KMS-11 (cell line): Measurements from ENCODE around the gene GALP.
"Not testable (repeated sequence)": the region's sequence is repeated elsewhere in the genome, so short reads cannot be mapped to it uniquely, and the experiment has no call there.

ENCODE experiments used
- H2AFZ ChIP-seq: fragments of 200-600 bp; sonication (generic); 2 replicates; pipeline ENCODE4 v1.6.1; 2016; ENCODE audit warnings: antibody characterized with exemption, mixed run types, low read depth
- H3K27ac ChIP-seq: fragments of 200-600 bp; sonication (generic); 2 replicates; pipeline ENCODE4 v1.6.1; 2016; ENCODE audit warnings: mild to moderate bottlenecking, mixed run types
- H3K27me3 ChIP-seq: fragments of 200-600 bp; sonication (generic); 2 replicates; pipeline ENCODE4 v1.6.1; 2017; ENCODE audit warnings: mild to moderate bottlenecking, low read depth, mixed run types, moderate library complexity; ENCODE audit not compliant: insufficient read depth
- H3K36me3 ChIP-seq: fragments of 200-600 bp; sonication (generic); 2 replicates; pipeline ENCODE4 v1.6.1; 2017; ENCODE audit warnings: mild to moderate bottlenecking, mixed run types; ENCODE audit not compliant: insufficient read depth
- H3K4me1 ChIP-seq: fragments of 200-600 bp; sonication (generic); 2 replicates; pipeline ENCODE4 v1.6.1; 2016; ENCODE audit warnings: mild to moderate bottlenecking, low read depth, mixed run types; ENCODE audit not compliant: poor library complexity, severe bottlenecking
- H3K4me2 ChIP-seq: fragments of 200-600 bp; sonication (generic); 2 replicates; pipeline ENCODE4 v1.7.0; 2016; ENCODE audit warnings: mild to moderate bottlenecking, mixed run types
- H3K4me3 ChIP-seq: fragments of 200-600 bp; sonication (generic); IDR thresholded peaks from 2 replicates; pipeline ENCODE4 v1.6.1; 2017; ENCODE audit warnings: low read depth, low read length, mixed read lengths; ENCODE audit not compliant: insufficient read depth
- H3K79me2 ChIP-seq: fragments of 200-600 bp; sonication (generic); 2 replicates; pipeline ENCODE4 v1.6.1; 2016; ENCODE audit warnings: low read depth, mixed run types; ENCODE audit not compliant: insufficient read depth
- H3K9ac ChIP-seq: fragments of 200-600 bp; sonication (generic); 2 replicates; pipeline ENCODE4 v1.6.1; 2016; ENCODE audit warnings: mild to moderate bottlenecking, mixed run types
- H4K20me1 ChIP-seq: fragments of 200-600 bp; sonication (generic); 2 replicates; pipeline ENCODE4 v1.6.1; 2016; ENCODE audit warnings: mild to moderate bottlenecking, mixed run types; ENCODE audit not compliant: insufficient read depth
- TF ChIP-seq, protein P1 (sequence below): fragments of 200-600 bp; sonication (generic); conservative IDR thresholded peaks from 2 replicates; pipeline ENCODE4 v1.6.1; 2017; ENCODE audit warnings: low read depth, mild to moderate bottlenecking, antibody characterized with exemption, low read length, moderate library complexity, mixed read lengths

GALP gene

DNA sequence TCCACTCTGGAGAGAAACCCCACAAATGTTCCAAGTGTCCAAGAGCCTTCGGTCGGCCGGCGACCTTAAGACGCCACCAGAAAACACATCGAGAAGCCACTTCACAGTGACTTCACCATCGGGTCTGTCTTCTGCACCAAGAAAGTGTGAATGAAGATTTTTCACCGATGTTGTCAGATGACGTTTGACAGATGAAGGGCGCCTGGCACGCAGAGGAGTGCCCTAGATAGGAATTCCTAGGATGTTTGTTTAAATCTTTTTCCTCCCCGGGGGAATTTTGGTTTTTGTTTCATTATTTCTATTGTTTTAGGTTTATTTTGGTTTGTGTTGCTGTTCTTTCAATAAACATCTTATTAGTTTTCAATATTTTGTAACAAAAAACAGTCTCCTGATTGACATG is 33.3 kb downstream of the GALP start:
- H3K27me3 ChIP-seq, result no peaks in the 10 kb centered on the region
- no peaks in the 10 kb centered on the region for H4K20me1 ChIP-seq
- H3K4me1 ChIP-seq, result no peaks in the 10 kb centered on the region
- H3K79me2 ChIP-seq, result no peaks in the 10 kb centered on the region
- H3K36me3 ChIP-seq, result no peaks in the 10 kb centered on the region
- H3K4me2 ChIP-seq, result no peak overlapping the region
- H2AFZ ChIP-seq, result no peak overlapping the region
- H3K4me3 ChIP-seq, result no peak overlapping the region
- H3K27ac ChIP-seq, result no peak overlapping the region
- TF ChIP-seq, protein P1, sequence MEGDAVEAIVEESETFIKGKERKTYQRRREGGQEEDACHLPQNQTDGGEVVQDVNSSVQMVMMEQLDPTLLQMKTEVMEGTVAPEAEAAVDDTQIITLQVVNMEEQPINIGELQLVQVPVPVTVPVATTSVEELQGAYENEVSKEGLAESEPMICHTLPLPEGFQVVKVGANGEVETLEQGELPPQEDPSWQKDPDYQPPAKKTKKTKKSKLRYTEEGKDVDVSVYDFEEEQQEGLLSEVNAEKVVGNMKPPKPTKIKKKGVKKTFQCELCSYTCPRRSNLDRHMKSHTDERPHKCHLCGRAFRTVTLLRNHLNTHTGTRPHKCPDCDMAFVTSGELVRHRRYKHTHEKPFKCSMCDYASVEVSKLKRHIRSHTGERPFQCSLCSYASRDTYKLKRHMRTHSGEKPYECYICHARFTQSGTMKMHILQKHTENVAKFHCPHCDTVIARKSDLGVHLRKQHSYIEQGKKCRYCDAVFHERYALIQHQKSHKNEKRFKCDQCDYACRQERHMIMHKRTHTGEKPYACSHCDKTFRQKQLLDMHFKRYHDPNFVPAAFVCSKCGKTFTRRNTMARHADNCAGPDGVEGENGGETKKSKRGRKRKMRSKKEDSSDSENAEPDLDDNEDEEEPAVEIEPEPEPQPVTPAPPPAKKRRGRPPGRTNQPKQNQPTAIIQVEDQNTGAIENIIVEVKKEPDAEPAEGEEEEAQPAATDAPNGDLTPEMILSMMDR, result no peak
- no peak overlapping the region for H3K9ac ChIP-seq

GRCh38 chr19:56210036-56210435 is 34.2 kb downstream of the GALP start:
- H3K4me2 ChIP-seq, H3K36me3 ChIP-seq, H3K4me1 ChIP-seq, H3K27ac ChIP-seq, H3K4me3 ChIP-seq, H3K9ac ChIP-seq, H4K20me1 ChIP-seq, H2AFZ ChIP-seq, H3K79me2 ChIP-seq, H3K27me3 ChIP-seq: not testable (repeated sequence)

DNA sequence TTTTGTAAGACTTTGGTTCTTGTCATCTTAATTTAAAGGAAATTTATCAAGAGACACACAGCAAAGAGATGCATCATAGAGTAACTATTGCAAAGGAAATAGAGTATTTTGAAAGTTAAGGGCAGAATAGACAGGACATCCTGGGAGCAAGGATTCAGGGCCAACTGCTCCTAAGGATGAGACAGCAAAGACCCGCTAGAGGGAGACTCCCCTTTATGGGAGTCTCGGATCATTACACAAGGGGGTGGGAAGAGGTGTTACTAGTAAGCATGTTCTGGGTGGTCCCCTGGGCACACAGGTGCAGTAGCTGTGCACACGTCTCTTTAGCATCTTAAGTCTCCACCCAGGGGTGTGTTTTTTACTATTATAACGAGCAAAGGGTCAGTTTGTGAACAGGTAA is 35.9 kb downstream of the GALP start:
- no peak overlapping the region for H3K4me2 ChIP-seq
- no peaks in the 10 kb centered on the region for H3K79me2 ChIP-seq

DNA sequence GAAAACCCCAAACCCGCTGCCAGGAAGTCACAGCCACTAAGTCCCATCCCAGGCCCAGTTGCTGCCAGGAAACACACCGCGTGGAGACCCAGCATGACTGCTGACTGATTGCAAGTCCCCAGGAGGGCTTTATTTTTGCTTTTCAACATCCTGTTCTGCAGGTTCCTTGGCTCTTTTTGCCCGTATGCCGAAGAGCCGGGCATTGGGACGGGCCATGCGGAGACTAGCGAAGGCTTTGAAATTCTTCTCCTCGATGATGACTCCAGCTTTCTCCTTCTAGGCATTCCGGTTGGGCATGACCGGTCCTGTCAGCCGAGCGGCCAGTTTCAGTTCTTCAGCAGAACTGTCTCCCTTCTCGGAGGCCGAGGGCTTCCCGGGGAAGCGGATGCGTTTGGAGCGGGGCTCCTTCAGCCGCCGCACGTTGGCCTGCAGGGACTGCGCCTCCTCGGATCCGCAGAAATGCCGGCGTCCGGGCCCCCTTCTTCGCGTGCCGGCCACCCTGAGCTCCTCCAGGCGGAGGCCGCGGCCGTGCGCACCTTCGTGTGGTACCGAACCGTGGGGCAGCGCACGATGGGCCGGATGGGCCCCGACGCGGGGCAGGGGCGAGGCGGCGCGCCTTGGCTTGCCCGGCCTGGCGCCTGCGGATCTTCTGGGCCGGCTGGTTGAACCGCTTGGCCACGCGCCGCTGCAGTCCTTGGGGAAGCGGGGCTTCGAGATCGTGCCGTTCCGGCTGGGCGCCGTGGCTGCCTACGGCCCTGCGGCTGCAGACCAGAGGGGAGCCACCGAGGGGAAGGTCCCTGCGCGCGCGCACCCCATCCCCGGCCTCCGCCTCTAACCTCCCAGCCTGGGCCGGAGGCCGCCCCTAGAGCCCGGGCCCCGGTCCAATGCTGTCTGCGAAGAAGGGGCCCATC is 41.5 kb downstream of the GALP start:
- TF ChIP-seq, protein P1, result no peak
- Histone ChIP-seq H4K20me1 (no peaks in the 10 kb centered on the region), H3K4me1 (no peaks in the 10 kb centered on the region), H2AFZ (no peak overlapping the region), H3K27me3 (no peaks in the 10 kb centered on the region), H3K4me2 (no peak overlapping the region), H3K27ac (no peak overlapping the region), H3K9ac (no peak overlapping the region), H3K79me2 (no peaks in the 10 kb centered on the region), H3K4me3 (no peak overlapping the region), H3K36me3 (no peaks in the 10 kb centered on the region)

More for the DNA sequence above, 35.9 kb downstream of the GALP start:
- no peak overlapping the region for H3K9ac ChIP-seq
- no peak overlapping the region for H3K4me3 ChIP-seq
- no peaks in the 10 kb centered on the region for H3K4me1 ChIP-seq
- H3K27ac ChIP-seq, result no peak overlapping the region
- H3K27me3 ChIP-seq, result no peaks in the 10 kb centered on the region
- TF ChIP-seq, protein P1, result no peak
- H4K20me1 ChIP-seq, result no peaks in the 10 kb centered on the region
- no peak overlapping the region for H2AFZ ChIP-seq
- no peaks in the 10 kb centered on the region for H3K36me3 ChIP-seq

GRCh38 chr19:56218961-56219360 is 43.2 kb downstream of the GALP start:
- Histone ChIP-seq H4K20me1 (no peaks in the 10 kb centered on the region), H3K36me3 (no peaks in the 10 kb centered on the region), H2AFZ (no peak overlapping the region), H3K27ac (no peak overlapping the region), H3K4me1 (no peaks in the 10 kb centered on the region), H3K27me3 (no peaks in the 10 kb centered on the region), H3K4me3 (no peak overlapping the region), H3K4me2 (no peak overlapping the region), H3K79me2 (no peaks in the 10 kb centered on the region), H3K9ac (no peak overlapping the region)
- TF ChIP-seq, protein P1, result no peak

DNA sequence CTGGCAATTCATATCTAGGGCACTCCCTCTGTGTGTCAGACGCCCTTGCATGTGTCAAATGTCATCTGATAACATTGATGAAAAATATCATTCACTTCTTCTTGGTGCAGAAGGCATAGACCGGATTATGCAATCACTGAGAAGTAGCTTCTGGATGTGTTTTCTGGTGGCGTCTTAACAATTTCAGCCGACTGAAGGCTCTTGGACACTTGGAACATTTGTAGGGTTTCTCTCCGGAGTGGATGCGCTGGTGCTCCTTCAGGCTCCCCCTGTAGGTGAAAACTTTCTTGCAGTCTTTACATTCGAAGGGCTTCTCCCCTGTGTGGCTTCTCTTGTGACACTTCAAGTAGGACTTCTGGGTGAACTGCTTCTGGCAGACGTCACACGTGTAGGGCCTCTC is 45.6 kb downstream of the GALP start:
- H2AFZ ChIP-seq, H3K4me2 ChIP-seq, H3K79me2 ChIP-seq, H3K36me3 ChIP-seq, H3K27ac ChIP-seq, H3K4me3 ChIP-seq, H4K20me1 ChIP-seq, H3K4me1 ChIP-seq, H3K27me3 ChIP-seq, H3K9ac ChIP-seq: not testable (repeated sequence)
